HG03135 (cell line): Measurements from ENCODE around the gene RHBDF2.

Experiments used
- ATAC-seq: cut with Tn5 transposase; IDR thresholded peaks from one replicate; pipeline ENCODE4 v1.9.1; 2021; ENCODE audit warnings: mild to moderate bottlenecking, moderate library complexity; ENCODE audit not compliant: unreplicated experiment

RHBDF2 gene

DNA sequence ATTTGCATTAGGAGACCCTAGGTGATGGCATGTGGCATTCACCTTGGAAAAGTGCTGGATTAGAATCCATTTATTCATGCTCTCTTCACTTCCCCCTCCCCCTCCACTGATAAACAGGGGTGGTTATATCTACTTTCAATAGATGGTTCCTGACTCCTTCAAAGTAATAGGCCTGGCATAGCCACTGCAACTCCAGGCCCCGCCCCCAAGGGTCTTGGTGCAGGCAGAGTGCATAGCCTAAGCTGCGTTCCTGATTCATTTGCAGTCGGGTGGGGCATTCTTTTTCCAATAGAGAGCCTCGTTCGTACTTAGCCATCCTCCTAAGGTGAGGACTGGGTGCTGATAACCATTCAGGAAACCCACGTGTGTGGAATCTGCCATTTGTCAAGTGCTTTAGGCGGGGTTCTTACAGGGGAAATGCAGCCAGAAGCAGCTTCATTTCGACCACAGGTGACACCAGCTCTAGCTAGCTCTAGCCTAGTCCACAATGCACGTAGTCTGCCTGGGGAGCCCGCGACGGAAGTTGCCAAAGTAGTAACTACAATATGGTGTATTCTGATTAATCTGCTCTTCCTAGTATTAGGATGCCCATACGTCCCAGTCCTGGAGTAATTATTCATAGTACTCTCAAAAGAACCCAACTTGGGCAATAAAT is 59.4 kb downstream of the RHBDF2 start:
- ATAC-seq: no peak

- ATAC-seq: no peak
These were observed 60.4 kb downstream of the RHBDF2 start for GRCh38 chr17:76440751-76441362.

DNA sequence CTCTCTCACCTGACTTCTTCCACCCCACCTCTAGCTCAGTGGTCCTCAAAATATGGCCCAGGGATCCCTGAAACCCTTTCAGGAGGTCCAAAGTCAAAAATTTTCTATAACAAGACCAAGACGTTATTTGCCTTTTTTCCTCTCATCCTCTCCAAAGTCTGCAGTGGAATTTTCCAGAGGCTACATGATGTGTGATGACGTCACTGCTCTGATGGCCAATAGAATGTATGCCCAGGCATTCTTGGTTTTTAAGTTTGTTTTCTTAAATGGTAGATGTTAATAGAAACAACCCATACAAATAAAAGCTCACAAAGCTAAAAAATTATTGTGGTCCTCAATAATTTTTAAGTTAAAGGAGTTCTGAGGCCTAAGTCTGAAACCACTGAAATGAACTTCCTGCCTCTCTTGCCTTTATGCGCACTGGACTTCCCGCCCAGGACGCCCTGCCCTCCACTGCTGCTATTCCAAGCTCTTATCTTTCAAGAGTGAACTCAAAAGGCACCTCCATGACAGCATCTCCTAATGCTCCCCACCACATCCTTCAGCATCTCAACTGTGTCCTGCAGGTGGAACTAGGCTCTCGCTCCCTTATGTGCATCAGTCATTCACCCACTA is 61.8 kb downstream of the RHBDF2 start:
- no peak for ATAC-seq

- no peak for ATAC-seq
These were observed 62.3 kb downstream of the RHBDF2 start for GRCh38 chr17:76438906-76439305.

- no peak for ATAC-seq
These were observed 63.5 kb downstream of the RHBDF2 start for GRCh38 chr17:76437467-76438402.

DNA sequence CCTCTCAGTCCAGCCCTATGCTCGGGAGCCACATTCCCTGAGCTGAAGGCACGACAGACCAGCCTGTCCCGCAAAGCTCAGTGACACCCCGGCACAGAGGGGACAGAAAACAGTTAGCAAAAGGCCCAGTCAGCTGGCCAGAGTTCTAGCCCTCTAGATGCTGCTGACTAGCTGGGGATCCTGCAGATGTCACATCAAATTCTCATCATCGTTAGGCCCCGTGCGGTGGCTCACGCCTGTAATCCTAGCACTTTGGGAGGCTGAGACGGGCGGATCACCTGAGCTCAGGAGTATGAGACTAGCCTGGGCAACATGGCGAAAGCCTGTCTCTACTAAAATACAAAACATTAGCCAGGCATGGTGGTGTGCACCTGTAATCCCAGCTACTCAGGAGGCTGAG is 65.5 kb downstream of the RHBDF2 start:
- no peak for ATAC-seq

DNA sequence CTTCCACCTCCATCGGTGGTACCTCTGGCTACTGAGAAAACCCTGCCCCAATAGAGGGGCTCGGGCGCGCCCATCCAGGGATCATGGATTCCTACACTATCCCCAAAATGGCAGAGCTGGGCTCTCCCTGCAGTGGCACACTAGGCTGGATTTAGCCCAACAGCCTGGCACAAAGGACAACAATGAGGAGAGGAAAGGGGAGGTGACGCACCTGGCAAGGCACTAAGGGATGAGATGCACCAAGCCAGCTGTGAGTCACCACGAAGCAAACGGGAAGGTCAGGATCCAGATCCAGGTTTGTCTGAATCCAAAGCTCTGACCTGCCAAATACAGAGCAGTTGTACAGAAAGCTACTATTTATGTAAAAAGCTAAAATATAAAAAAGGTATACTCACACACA is 66.4 kb downstream of the RHBDF2 start:
- ATAC-seq: no peak

GRCh38 chr17:76433693-76434092 is 67.5 kb downstream of the RHBDF2 start:
- ATAC-seq: no peak

- ATAC-seq: no peak
These were observed 68.4 kb downstream of the RHBDF2 start for GRCh38 chr17:76432712-76433336.

DNA sequence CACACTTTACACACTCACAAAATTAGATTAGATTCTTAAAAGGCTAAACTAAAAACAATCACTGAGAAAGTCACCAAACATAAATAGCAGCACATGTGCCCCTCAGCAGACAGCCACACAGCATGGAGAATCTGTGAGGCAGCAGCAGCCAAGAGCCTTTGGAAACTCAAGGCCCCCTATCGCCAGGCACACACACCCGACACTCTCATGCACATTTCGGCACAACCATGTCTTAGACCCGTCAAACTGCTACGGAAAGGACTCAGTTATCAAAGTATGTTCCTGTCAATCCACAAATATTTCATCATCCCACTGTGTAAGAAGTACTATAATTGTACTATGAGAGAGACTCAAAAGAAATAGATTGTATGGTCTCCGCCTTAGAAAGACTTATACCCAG is 69.2 kb downstream of the RHBDF2 start:
- ATAC-seq: no peak

GRCh38 chr17:76431509-76431908 is 69.7 kb downstream of the RHBDF2 start:
- ATAC-seq: no peak

- no peak for ATAC-seq
These were observed 72.7 kb downstream of the RHBDF2 start for GRCh38 chr17:76428511-76428910.

- no peak for ATAC-seq
These were observed 73.6 kb downstream of the RHBDF2 start for GRCh38 chr17:76427501-76428231.

- ATAC-seq: no peak
These were observed 74.4 kb downstream of the RHBDF2 start for GRCh38 chr17:76426853-76427252.

DNA sequence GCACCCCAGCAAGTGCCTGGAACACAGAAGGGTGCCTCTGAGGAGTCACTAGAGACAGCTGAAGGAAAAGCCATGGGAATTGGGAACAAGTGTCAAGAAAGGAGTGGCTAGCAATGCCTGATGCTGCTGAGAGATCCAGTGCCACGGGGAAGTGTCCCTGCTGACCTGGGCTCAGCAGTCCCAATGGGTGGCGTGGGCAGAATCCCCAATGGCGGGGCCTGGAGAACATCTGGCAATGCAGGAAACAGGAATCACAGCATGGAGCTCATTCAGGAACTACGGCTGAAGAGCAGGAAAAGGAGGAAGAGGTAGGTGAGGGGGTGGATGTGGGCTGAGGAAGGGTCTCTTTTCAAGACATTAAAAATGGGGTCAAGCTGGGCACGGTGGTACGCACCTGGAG is 78.4 kb downstream of the RHBDF2 start:
- ATAC-seq: no peak

- no peak for ATAC-seq
These were observed 78.8 kb downstream of the RHBDF2 start for GRCh38 chr17:76422406-76422805.

DNA sequence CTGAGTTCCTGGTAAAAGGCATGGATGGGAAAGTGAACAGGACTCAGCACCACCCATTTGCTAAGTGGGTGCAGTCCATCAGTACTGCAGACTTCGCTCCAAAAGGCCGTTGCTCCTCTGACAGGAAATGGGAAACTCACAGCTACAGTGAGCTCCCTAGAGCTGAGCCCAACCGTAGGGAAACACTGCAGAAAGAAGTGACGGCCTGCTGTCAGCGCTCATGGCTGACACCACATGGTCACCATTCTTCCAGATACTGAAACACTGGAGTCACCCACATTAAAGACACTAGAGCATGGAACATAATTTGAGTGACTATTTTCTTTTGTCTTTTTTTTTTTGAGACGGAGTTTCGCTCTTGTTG is 80.2 kb downstream of the RHBDF2 start:
- no peak for ATAC-seq
